ENCODE results near the gene RARB.

Gene RARB

DNA sequence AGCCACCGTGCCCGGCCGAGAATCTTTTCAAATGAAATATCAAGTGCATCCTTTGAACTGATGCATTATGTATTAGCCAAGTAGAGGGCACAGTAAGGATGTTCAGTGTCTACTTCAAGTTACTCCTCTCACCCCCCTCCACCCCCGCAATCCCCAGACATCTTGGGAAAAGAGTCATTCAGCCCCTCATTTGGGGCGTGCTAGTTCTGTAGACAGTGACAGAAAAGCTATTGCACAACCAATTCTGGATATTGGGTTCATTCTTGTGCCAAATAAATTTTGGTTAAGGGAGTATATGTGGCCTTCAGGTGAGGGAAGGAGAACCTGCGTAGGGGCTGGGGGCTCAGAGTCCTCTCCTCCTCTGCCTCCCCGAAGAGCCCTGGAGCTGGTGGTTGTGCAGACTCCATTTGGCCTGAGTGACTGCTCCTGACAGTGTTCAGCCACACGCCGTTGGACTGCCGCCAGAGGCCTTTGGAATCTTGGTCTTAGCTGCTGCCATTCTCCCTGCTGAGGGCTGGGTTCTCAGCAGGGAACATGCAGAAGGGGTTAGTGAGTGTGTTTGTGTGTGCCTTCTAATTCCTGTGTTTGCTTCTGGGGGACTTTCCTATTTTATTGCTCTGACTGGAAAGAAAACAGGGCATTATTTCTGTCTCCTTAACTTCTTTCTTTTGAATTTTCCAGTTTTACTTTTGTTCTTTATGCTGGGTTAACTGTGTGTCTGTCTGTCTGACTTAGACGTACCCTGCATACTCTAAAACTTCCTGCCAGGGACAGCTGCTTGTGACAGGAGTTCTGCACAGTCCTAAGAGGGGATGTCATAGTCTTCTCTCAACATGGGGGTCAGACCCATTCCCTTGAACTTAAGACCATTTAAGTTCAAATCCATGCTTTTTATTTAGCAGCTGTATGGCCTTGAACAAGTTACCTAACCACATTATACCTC, 21.0 kb downstream of the RARB start:
- no peak for DNase-seq

DNA sequence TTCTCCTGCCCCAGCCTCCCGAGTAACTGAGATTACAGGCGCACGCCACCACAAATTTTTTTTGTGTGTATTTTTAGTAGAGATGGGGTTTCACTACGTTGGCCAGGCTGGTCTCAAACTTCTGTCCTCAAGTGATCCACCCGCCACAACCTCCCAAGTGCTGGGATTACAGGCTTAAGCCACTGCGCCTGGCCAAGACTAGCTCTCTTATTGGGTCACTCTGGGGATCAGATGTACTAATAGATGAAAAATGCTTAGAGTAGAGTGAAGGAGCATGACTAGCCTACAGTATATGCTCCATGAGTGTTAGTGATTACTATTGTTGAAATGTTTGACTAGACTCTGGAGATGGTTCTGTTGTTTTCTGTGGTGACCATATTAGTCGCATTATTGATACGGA, 21.8 kb downstream of the RARB start:
- DNase-seq = no peak

GRCh38 chr3:25452192-25452591, 24.1 kb downstream of the RARB start:
- no peak for DNase-seq

- DNase-seq = no peak
Observed at GRCh38 chr3:25452740-25453139, 24.7 kb downstream of the RARB start.

GRCh38 chr3:25453619-25454004, 25.5 kb downstream of the RARB start:
- no peak for DNase-seq

DNA sequence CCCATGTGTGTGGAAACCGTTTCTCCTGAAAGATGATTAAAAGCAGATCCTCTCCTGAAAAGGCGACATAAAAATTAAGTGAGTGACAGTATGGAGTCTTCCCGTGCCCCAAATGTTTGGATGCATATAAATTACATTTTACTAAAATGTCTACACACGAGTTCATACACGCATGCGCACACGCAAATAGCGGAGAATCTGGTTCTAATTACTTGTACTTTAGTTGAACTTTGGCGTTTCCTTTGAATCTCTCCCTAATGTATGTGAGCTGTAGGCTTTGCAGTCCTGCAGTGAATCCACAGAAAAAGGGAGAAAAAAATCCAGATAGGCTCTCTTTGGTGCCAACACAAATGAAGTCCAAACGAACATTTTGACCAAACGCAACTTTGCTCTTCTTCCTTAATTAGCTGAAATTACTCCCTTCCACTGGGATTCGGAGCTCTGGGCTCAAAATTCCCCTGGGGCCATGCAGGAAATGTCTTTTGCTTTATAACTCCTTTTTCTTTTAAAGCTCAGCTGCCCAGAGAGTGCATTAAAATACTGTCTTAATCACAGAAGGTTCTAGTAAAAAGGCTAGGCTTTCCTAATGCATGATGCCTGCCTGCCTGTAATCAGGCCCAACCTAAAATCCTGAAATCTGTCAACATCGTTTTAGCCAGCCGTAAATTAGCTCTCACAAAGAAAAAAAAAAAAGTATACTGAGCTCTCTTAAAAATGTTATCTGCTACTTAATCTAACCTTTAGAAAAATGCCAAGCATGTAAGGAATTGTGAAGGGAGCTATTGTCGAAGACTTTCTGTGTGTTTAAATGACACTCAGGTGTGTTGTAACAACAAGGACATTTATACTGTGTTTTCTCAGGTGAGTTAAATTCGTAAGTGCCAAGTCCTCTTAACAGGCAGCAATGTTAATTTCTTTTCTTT, 26.2 kb downstream of the RARB start:
- no peak for DNase-seq

DNA sequence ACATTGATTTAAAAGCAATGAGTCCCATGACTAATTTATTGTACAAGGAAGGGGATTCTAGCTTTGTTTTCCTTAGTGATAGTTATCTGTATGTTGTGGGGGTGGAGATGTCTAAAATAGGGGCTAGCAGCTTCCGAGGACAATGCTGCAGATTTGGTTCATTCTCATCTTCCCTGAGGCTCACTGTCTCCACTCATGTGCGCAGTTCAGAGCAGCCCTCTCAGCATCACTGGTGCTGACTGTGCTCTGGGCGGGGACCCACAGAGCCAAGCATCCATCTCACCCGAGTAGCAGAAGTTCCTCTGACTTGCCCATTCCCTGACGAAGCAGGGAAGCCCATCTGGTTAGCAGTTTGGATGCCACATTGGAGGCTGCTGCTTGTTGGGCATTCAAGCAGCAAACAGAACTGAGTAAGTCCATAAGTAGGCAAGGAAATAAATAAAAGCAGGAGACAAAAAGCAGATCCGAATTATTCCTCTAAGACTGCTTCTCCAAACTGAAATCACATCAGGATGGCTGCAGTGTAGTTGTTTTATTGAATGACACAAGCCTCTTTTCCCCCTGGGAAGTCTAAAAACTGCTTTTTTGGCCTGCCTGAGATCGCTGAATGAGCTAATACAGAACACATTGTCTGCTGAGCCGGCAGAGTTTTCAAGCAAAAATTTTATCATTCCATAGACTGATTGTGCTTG, 27.5 kb downstream of the RARB start:
- no peak for DNase-seq

DNA sequence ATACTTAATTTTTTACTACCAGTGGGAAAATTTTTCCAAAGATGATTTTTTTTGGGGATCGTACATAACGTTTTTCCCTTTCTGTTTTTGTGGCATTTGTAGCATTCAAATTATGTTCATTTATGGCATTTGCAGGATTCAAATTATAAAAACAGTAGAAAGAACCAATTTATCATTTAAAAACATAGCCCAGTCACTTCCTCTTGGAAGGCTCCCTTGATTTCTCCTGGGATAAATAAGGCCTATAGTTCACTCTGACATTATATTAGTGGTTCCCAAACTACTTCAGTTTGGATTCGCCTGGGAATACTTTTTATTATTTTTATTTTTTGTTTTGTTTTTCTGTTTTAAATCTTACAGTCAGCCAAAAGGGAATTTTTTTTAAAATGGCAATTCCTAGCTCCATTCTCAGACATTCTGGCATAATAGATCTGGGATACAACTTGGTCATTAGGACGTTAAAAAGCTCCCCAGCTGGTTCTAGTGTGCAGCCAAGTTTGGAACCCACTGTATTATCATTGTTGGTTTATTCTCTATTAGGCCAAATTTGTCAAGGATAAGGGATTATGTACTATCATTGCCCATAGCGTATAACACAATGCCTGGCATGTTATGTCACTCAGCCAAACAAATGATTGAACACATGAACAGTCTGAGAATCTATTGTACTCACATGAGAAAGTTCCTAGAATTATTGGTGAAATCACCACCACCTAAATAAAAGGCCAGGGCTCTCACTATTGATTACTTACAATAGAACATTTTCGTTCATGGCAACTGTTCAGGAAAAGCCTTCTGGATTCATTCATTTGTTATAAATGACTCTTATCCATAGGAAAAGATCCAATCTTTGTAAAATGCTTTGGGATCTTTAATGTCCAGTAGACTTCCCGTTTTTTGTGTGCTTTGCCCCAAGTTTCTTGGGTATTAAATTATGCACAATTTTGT, 28.9 kb downstream of the RARB start:
- DNase-seq = no peak

GRCh38 chr3:25457671-25458419, 29.8 kb downstream of the RARB start:
- no peak for DNase-seq

GRCh38 chr3:25458420-25458814, 30.4 kb downstream of the RARB start:
- no peak for DNase-seq

GRCh38 chr3:25460751-25461150, 32.7 kb downstream of the RARB start:
- DNase-seq = no peak

DNA sequence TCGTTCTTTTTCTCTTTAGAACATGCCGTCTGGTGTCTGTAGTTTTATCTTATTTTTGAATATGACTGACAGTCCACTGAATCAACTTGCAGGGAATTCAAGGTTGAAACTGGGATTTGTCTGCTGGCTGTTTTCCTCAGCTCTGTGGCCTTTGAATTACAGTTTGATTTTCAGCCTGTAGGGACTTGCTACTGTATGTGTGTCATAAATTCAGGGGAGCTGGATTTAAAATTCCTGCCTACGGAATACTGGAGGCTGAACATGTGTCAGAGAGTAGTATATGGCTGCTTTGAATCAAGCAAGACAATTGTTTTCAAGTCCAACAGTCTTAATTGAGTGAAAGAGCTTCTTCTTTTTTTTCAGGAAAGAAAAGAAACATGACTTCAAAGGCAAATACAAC, 33.9 kb downstream of the RARB start:
- DNase-seq = no peak

DNA sequence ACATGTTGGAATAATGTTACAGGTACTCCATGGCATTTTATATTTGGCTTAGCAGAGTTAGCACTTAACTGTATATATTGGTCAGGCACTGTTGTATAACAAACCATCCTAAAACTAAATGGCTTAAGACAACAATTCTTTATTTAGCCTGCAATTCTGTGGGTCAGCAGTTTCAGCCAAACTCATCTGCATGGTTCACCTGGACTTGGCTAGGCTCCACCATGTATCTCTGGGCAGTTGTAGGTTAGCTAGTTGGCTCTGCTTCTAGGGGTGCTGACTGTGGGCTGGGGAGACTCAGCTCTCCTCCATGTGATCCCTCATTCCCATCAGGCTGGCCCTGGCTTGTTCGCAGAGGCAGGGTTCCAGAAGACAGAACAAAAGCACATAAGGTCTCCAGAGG, 34.4 kb downstream of the RARB start:
- no peak for DNase-seq

- DNase-seq = no peak
Observed at GRCh38 chr3:25463836-25464418, 35.9 kb downstream of the RARB start.

- DNase-seq = no peak
Observed at GRCh38 chr3:25465266-25465860, 37.3 kb downstream of the RARB start.

GRCh38 chr3:25468866-25469319, 40.8 kb downstream of the RARB start:
- DNase-seq = no peak

- no peak for DNase-seq
Observed at GRCh38 chr3:25469558-25469957, 41.5 kb downstream of the RARB start.

GRCh38 chr3:25471081-25471768, 43.2 kb downstream of the RARB start:
- DNase-seq = no peak

DNA sequence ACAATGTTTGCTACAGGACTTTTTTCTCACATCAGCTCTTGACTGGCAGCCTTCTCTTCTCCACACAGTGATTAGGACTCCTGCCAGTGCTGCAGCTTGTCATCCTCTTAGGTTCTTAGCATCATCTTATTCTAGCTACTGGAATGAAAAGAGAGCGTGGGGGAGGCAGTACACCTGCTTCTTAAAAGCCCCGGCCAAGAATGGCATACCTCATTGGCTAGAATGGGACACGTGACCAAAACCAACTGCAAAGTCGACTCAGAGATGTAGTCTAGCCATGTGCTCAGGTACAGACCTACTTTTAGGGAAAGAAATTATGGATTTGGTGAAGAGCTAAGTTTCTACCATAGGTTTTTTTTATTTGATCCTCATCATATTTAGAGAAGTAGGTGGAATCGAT, 44.1 kb downstream of the RARB start:
- DNase-seq = no peak

- no peak for DNase-seq
Observed at GRCh38 chr3:25472731-25473130, 44.7 kb downstream of the RARB start.
